Measurements from ENCODE around the gene RFC2. TPM values are rescaled to one million over a fixed set of nuclear protein-coding genes. Genes with fewer than 3 reads are reported as not detected.
A peak's percentile ranks its signal among the peaks of the same experiment; 100 is the strongest.

Gene RFC2
- total RNA-seq, 2 experiments from 2014 or later, result 77.4 to 79.2 TPM

DNA sequence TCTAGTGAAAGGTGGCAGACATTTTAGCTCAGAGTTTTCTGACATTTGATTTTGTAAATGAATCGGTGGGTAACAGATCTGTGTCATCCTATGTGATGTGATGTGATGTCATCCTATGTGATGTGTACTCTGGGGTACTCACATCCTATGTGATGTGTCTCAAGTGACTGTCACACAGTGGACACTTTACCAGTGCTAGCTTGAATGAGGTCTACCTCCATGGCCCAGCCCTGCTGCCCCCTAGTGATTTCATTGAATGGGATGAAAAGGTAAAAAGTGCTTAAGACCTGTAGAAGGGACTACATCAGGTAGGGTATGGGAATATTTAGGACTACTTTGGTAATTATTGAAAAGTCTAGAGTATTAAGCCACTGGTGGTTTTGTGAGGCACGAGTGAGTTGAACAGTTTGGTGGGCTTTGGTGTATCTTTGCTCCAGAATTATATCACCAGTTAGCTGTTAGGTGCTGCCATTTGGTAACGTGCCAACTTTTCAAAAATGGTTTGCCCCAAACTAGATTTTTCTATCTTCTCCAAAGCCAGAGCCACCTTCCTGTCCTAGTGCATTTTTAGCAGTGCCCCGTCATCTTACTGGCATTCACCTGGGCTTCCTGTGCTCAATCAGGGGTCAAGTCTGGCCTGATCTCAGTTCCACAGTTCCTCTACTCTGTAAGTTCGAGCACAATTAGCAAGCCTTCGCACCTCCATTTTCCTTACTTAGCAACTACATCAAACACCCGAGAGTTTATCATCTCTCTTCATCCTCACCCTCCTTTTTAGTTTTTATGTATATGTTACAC lies 70.3 kb downstream of the RFC2 start:
- TF ChIP-seq EZH2phosphoT487 (IDR thresholded peaks at IDR 0.05; ENCODE audit: borderline replicate concordance, low read depth, low read length) (no peak), CTCF (conservative IDR thresholded peaks at IDR 0.05; ENCODE audit: low read length) (peak; percentile 86)
- Histone ChIP-seq H3K27ac (ENCODE audit: low read depth, low read length, poor library complexity, severe bottlenecking) (peak overlapping the region; percentile 38), H3K9me2 (ENCODE audit: insufficient read depth, low read length) (no peaks in the 10 kb centered on the region), H2AFZ (ENCODE audit: low read length) (no peak overlapping the region), H3K9me3 (ENCODE audit: low read length) (no peaks in the 10 kb centered on the region), H3K4me3 (ENCODE audit: low read depth, low read length, poor library complexity, severe bottlenecking) (no peak overlapping the region), H3K36me3 (ENCODE audit: insufficient read depth, low read length) (peaks cover 98% of the 10 kb centered on the region), H4K20me1 (ENCODE audit: insufficient read depth, low read length) (peaks cover 56% of the 10 kb centered on the region), H3K79me2 (ENCODE audit: insufficient read depth, low read depth, low read length) (peaks cover 100% of the 10 kb centered on the region), H3K4me2 (ENCODE audit: low read length) (no peak overlapping the region; the same call in 1 of the 2 replicates), H3K4me1 (ENCODE audit: insufficient read depth, low read length, poor library complexity, severe bottlenecking) (peaks cover 61% of the 10 kb centered on the region)
- peak; percentile 48 for DNase-seq (ENCODE audit: low spot score)
- BruUV-seq (replicated peaks), result no TSS peak
- ChIA-PET POLR2A (interaction anchor here (0.5 to 1.2 kb wide), 3 partner anchors 9 to 114 kb away, joined by 4 to 6 read pairs (median 5); partner anchors contain the start of gene EIF4H), CTCF (ENCODE audit: unreplicated experiment) (interaction anchor here (0.8 to 1.8 kb wide), 3 partner anchors 9 to 116 kb away, joined by 3 to 10 read pairs (median 8); partner anchors contain the start of gene EIF4H)
- intact Hi-C loops (cut with micrococcal nuclease; ENCODE audit: unreplicated experiment), result loop anchor here (1.0 to 5.0 kb wide), 2 partner anchors 102 to 117 kb away; partner anchors contain the start of gene LIMK1

DNA sequence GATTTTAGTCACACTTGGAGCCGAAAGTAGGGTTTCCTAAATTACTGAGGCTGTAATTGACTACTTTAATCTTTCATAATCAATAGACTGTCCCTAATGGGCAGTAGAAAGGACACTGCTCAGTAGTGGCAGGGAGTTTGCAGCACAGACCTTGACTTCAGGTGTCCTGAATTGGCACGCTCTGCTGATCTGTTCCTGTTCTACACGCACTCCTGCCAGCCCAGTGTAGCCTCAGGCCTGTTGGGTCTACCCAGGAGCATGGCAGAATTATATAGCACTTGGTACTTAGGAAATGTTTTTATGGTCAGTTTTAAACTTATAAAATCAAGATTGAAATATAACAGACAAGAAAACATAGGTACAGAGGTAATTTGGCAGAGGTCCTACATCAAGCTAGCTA lies 71.1 kb downstream of the RFC2 start:
- BruUV-seq (replicated peaks), result no TSS peak
- intact Hi-C loops (cut with micrococcal nuclease; ENCODE audit: unreplicated experiment), result loop anchor here (1.0 to 5.0 kb wide), 2 partner anchors 101 to 116 kb away; partner anchors contain the start of gene LIMK1
- H4K20me1 ChIP-seq (ENCODE audit: insufficient read depth, low read length), result peaks cover 61% of the 10 kb centered on the region
- peak overlapping the region; percentile 38 for H3K27ac ChIP-seq (ENCODE audit: low read depth, low read length, poor library complexity, severe bottlenecking)
- H2AFZ ChIP-seq (ENCODE audit: low read length), result no peak overlapping the region
- peak overlapping the region; percentile 34; the same call in 1 of the 2 replicates for H3K4me2 ChIP-seq (ENCODE audit: low read length)
- no peaks in the 10 kb centered on the region for H3K9me3 ChIP-seq (ENCODE audit: low read length)
- ChIA-PET CTCF (ENCODE audit: unreplicated experiment) (interaction anchor here (0.8 to 1.8 kb wide), 3 partner anchors 8 to 116 kb away, joined by 3 to 10 read pairs (median 8); partner anchors contain the start of gene EIF4H), POLR2A (interaction anchor here (1.0 to 1.4 kb wide), 3 partner anchors 8 to 113 kb away, joined by 4 to 6 read pairs (median 4); partner anchors contain the start of gene EIF4H)
- H3K36me3 ChIP-seq (ENCODE audit: insufficient read depth, low read length), result peaks cover 98% of the 10 kb centered on the region
- H3K79me2 ChIP-seq (ENCODE audit: insufficient read depth, low read depth, low read length), result peaks cover 100% of the 10 kb centered on the region
- no peak for DNase-seq (ENCODE audit: low spot score)
- no peak overlapping the region for H3K4me3 ChIP-seq (ENCODE audit: low read depth, low read length, poor library complexity, severe bottlenecking)
- H3K4me1 ChIP-seq (ENCODE audit: insufficient read depth, low read length, poor library complexity, severe bottlenecking), result peaks cover 68% of the 10 kb centered on the region
- TF ChIP-seq EZH2phosphoT487 (IDR thresholded peaks at IDR 0.05; ENCODE audit: borderline replicate concordance, low read depth, low read length) (no peak), CTCF (conservative IDR thresholded peaks at IDR 0.05; ENCODE audit: low read length) (no peak)
- H3K9me2 ChIP-seq (ENCODE audit: insufficient read depth, low read length), result no peaks in the 10 kb centered on the region

Data from OCI-LY7 (cell line).